K562 (cell line): ENCODE results near the gene DMD. TPM values are rescaled to one million over a fixed set of nuclear protein-coding genes. Genes with fewer than 3 reads are reported as not detected.
A peak's percentile ranks its signal among the peaks of the same experiment; 100 is the strongest.

Experiments
- ATAC-seq: fragments of 200-7000 bp; cut with Tn5 transposase; 3 replicates; pipeline ENCODE4 v1.9.1; 2020; ENCODE audit warnings: moderate library complexity
- BruUV-seq: library from RNA; stranded (reverse); fragments of 400-500 nt; replicated peaks from 2 replicates; lab custom pipeline; 2021; lab: Mats Ljungman, UMichigan
- CTCF ChIA-PET: fragments of 300-600 bp; formaldehyde crosslinking; extraction: SDS; loops from one replicate; lab custom pipeline; 2021; ENCODE audit warnings: low intra/inter-chr PET ratio; lab: Yijun Ruan, JAX
- POLR2A ChIA-PET: fragments of 300-600, 350-650 bp; sonication (Branson Sonifier 250); formaldehyde crosslinking; extraction: SDS; loops from one replicate; lab custom pipeline; 2021; ENCODE audit warnings: antibody characterized with exemption, inconsistent platforms; lab: Yijun Ruan, JAX
- DNase-seq, 4 experiments: peaks; one replicate each; pipeline versions ENCODE4 v3.0.0 to v3.0.0-alpha.2; 2011 to 2018; ENCODE audit warnings: low spot score in 3 of 4, mixed read lengths in 3 of 4; ENCODE audit errors: extremely low read depth in 1 of 4
- FAIRE-seq: peaks from 2 replicates; lab custom pipeline; 2011; peaks lifted over from hg19 to GRCh38; lab: Jason Lieb, UNC
- H2AFZ ChIP-seq: 2 replicates; pipeline ENCODE4 v1.6.0; 2011; ENCODE audit warnings: low read depth, low read length, control low read depth, inconsistent platforms
- H3K27ac ChIP-seq: fragments of 200-600 bp; 3 replicates; pipeline ENCODE4 v1.8.0; 2011; ENCODE audit warnings: low read depth, mild to moderate bottlenecking, control low read depth, inconsistent platforms, low read length, moderate library complexity, mixed read lengths; ENCODE audit errors: extremely low read depth
- H3K27me3 ChIP-seq, 2 experiments: fragments of 300-600 bp in 1 of 2; 2 replicates in 1 of 2; 3 replicates in 1 of 2; pipeline versions ENCODE4 v1.6.0 to v1.8.0; 2011; ENCODE audit warnings: inconsistent platforms in 2 of 2, low read length in 2 of 2, mild to moderate bottlenecking in 1 of 2, mixed read lengths in 1 of 2, moderate library complexity in 1 of 2; ENCODE audit not compliant: control insufficient read depth in 2 of 2, insufficient read depth in 2 of 2
- H3K36me3 ChIP-seq: fragments of 300-600 bp; 3 replicates; pipeline ENCODE4 v1.8.0; 2011; ENCODE audit warnings: mild to moderate bottlenecking, low read length, inconsistent platforms; ENCODE audit not compliant: control insufficient read depth, insufficient read depth
- H3K4me1 ChIP-seq, 2 experiments: fragments of 200-600 bp in 1 of 2; replicated peaks in 1 of 2; 2 replicates in 1 of 2; 3 replicates in 1 of 2; pipeline versions ENCODE4 v1.5.1 to v1.8.0; 2011; ENCODE audit warnings: inconsistent platforms in 2 of 2, low read length in 2 of 2, mild to moderate bottlenecking in 1 of 2, mixed read lengths in 1 of 2, moderate library complexity in 1 of 2; ENCODE audit not compliant: control insufficient read depth in 2 of 2, insufficient read depth in 2 of 2
- H3K4me2 ChIP-seq: 2 replicates; pipeline ENCODE4 v1.6.1; 2011; ENCODE audit warnings: low read length, control low read depth, inconsistent platforms, mixed read lengths; ENCODE audit not compliant: insufficient read depth
- H3K4me3 ChIP-seq: fragments of 200-600 bp; sonication (generic), shearing (Covaris generic); 2 replicates; pipeline ENCODE4 v1.5.1; 2016; ENCODE audit warnings: control low read depth, inconsistent platforms
- H3K79me2 ChIP-seq: fragments of 200-600 bp; 3 replicates; pipeline ENCODE4 v1.8.0; 2011; ENCODE audit warnings: low read length, inconsistent platforms; ENCODE audit not compliant: control insufficient read depth, insufficient read depth
- H3K9ac ChIP-seq, 2 experiments: 2 replicates each; pipeline versions ENCODE4 v1.6.0 to v1.6.1; 2011; ENCODE audit warnings: low read depth in 2 of 2, low read length in 2 of 2, control low read depth in 1 of 2, inconsistent platforms in 1 of 2, mild to moderate bottlenecking in 1 of 2, mixed read lengths in 1 of 2; ENCODE audit not compliant: insufficient read depth in 1 of 2
- H3K9me1 ChIP-seq: one replicate; pipeline ENCODE4 v1.6.0; 2011; ENCODE audit warnings: inconsistent platforms, mild to moderate bottlenecking, low read length, moderate library complexity; ENCODE audit not compliant: control insufficient read depth, insufficient read depth
- H3K9me3 ChIP-seq: replicated peaks from 2 replicates; pipeline ENCODE4 v1.5.1; 2011; ENCODE audit warnings: low read depth, low read length, inconsistent platforms; ENCODE audit not compliant: control insufficient read depth, insufficient read depth
- H4K20me1 ChIP-seq: replicated peaks from 2 replicates; pipeline ENCODE4 v1.6.1; 2011; ENCODE audit warnings: low read length, inconsistent platforms, mixed read lengths; ENCODE audit not compliant: control insufficient read depth, insufficient read depth
- MED1 ChIP-seq: sonication (generic); formaldehyde crosslinking; IDR thresholded peaks from 2 replicates; pipeline ENCODE4 v1.8.1; 2023; ENCODE audit warnings: missing genetic modification reagents, borderline replicate concordance
- RAD21 ChIP-seq, 2 experiments: fragments of 250-450 bp in 1 of 2; fragments of 450-650 bp in 1 of 2; sonication (Bioruptor Pico) in 1 of 2; formaldehyde crosslinking in 1 of 2; IDR thresholded peaks in 1 of 2; conservative IDR thresholded peaks in 1 of 2; 2 replicates each; pipeline versions ENCODE4 v1.4.0 to v1.8.0; 2020 to 2022; ENCODE audit warnings: mild to moderate bottlenecking in 2 of 2, moderate library complexity in 1 of 2
- RB1 ChIP-seq: fragments of 450-650 bp; IDR thresholded peaks from 2 replicates; pipeline ENCODE4 v1.6.1; 2017; ENCODE audit warnings: low read depth, mild to moderate bottlenecking
- SMC3 ChIP-seq: conservative IDR thresholded peaks from 2 replicates; pipeline ENCODE4 v1.6.1; 2011; ENCODE audit warnings: low read depth, low read length, improper control_type of control experiment; ENCODE audit not compliant: insufficient read depth
- ZNF561 ChIP-seq: fragments of 450-650 bp; formaldehyde crosslinking; conservative IDR thresholded peaks from 2 replicates; pipeline ENCODE4 v1.4.0; 2020; ENCODE audit warnings: mild to moderate bottlenecking, moderate library complexity
- WGBS: fragments of 100-300 bp; shearing (Covaris generic); methylation state at CpG from one replicate; pipeline ENCODE4 v1.1.6; 2016; ENCODE audit warnings: low coverage, mixed read lengths; ENCODE audit not compliant: insufficient coverage; ENCODE audit errors: missing lambda C conversion rate; 5-methylcytosine and 5-hydroxymethylcytosine counted together
- in situ Hi-C: fragments of 300-500 bp; cut with MboI; formaldehyde crosslinking; loops from 4 replicates; pipeline ENCODE4 v1.15.0; 2018; ENCODE audit warnings: inconsistent platforms, mixed read lengths
- intact Hi-C: fragments of 100-400 bp; cut with micrococcal nuclease; formaldehyde crosslinking; loops from 2 replicates; pipeline ENCODE4 v1.14.2; 2022
- polyA plus RNA-seq, 8 experiments: library from polyadenylated mRNA; depleted of rRNA in 4 of 8; stranded (reverse) in 5 of 8; unstranded in 3 of 8; fragments of >200 nt; fragmentation: Nextera tagmentation in 2 of 8; fragmentation: Illumina TruSeq in 1 of 8; extraction: Ambion mirVana in 2 of 8; extraction: Trizol in 1 of 8; gene quantifications; 2 replicates each; pipeline versions ENCODE4 v1.2.1 to v1.2.3, GENCODE V29; 2011 to 2014; ENCODE audit warnings: inconsistent platforms in 1 of 8, missing spikeins in 1 of 8
- total RNA-seq, 7 experiments: library from RNA; depleted of rRNA in 6 of 7; stranded (reverse); fragments of >200 nt in 6 of 7; fragmentation: Illumina TruSeq in 2 of 7; extraction: Trizol in 2 of 7; gene quantifications; 2 replicates each; pipeline versions ENCODE4 v1.2.1 to v1.2.3, GENCODE V29; 2011 to 2021; ENCODE audit warnings: low replicate concordance in 1 of 7
- TF ChIP-seq, protein P1 (sequence below), 3 experiments: IDR thresholded peaks in 2 of 3; conservative IDR thresholded peaks in 1 of 3; 2 replicates each; pipeline ENCODE4 v1.5.1; 2011 to 2012; ENCODE audit warnings: low read length in 3 of 3, mild to moderate bottlenecking in 3 of 3, control low read depth in 2 of 3, improper control_type of control experiment in 1 of 3, inconsistent platforms in 1 of 3, low read depth in 1 of 3, mixed read lengths in 1 of 3, moderate library complexity in 1 of 3; ENCODE audit not compliant: insufficient read depth in 2 of 3
- TF ChIP-seq, protein P2 (sequence below): fragments of 250-450 bp; sonication (Bioruptor Pico); IDR thresholded peaks from 2 replicates; pipeline ENCODE4 v1.8.0; 2022; ENCODE audit warnings: moderate library complexity, mild to moderate bottlenecking, inconsistent platforms

The DMD gene
- total and polyA plus RNA-seq, 9 of the 15 experiments (the other 6 are each of a cell fraction or from before 2014, with no cell fraction given), result 3.8 to 20.4 (median 11.4) TPM

DNA sequence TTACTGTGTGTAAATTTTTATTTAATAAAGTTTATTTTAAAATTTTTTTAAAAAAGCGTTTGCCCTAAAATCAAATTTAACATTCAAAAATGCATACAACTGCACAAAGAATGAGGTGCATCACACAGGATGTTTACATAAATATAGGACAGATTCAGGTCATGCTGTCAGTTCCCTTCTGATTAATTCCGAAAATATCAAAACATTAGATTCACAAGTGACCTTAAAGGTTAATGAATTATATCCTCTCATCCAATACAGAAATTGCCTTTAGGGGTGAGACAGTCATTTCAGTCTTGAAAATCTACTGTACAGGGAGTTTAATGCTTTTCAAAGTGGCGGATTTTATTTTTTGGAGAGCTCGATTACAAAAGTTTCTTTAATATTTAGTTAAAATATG lies 1930.8 kb downstream of the DMD start:
- Histone ChIP-seq H3K9me1 (no peaks in the 10 kb centered on the region), H4K20me1 (no peaks in the 10 kb centered on the region), H3K4me2 (no peak overlapping the region), H3K27me3 (no peaks in the 10 kb centered on the region), H3K9ac (no peak overlapping the region), H3K79me2 (no peaks in the 10 kb centered on the region), H3K4me3 (no peak overlapping the region), H2AFZ (no peak overlapping the region), H3K4me1 (no peaks in the 10 kb centered on the region), H3K36me3 (no peaks in the 10 kb centered on the region), H3K9me3 (no peaks in the 10 kb centered on the region), H3K27ac (no peak overlapping the region)
- ATAC-seq (no peak), DNase-seq (no peak), FAIRE-seq (no peak)
- ChIA-PET CTCF (interaction anchor here (1.1 kb wide), 1 partner anchor 835 kb away, joined by 3 read pairs; no protein-coding TSS in a partner anchor), POLR2A (no interaction called here)
- in situ Hi-C loops (no loop called here), intact Hi-C loops (no loop called here)
- WGBS, result 49% methylated on average over 4 of the region's 4 CpGs
- BruUV-seq, result no TSS peak
- TF ChIP-seq MED1 (CRISPR knock-in tag) (no peak), RB1 (no peak)

DNA sequence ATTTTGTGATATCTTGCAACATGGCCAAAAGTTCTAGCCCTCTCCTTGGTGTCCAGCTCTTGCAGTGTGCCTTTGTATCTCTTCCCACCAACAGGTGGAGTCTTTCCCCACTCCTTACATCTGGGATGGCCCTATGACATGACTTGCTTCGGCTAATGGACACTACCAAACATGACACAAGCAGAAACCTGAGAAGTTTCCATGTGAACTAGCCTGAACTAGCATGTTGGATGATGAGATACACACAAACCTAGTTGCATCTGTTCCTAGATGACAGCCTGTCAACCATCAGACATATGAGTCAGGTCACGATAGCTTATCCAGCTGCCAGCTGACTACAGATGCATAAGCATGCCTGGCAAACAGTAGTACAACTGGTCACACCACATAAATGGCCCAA lies 1932.0 kb downstream of the DMD start:
- POLR2A ChIA-PET, result interaction anchor here (0.6 kb wide), 1 partner anchor 15 kb away, joined by 3 read pairs; no protein-coding TSS in a partner anchor
- TF ChIP-seq, protein P1, sequence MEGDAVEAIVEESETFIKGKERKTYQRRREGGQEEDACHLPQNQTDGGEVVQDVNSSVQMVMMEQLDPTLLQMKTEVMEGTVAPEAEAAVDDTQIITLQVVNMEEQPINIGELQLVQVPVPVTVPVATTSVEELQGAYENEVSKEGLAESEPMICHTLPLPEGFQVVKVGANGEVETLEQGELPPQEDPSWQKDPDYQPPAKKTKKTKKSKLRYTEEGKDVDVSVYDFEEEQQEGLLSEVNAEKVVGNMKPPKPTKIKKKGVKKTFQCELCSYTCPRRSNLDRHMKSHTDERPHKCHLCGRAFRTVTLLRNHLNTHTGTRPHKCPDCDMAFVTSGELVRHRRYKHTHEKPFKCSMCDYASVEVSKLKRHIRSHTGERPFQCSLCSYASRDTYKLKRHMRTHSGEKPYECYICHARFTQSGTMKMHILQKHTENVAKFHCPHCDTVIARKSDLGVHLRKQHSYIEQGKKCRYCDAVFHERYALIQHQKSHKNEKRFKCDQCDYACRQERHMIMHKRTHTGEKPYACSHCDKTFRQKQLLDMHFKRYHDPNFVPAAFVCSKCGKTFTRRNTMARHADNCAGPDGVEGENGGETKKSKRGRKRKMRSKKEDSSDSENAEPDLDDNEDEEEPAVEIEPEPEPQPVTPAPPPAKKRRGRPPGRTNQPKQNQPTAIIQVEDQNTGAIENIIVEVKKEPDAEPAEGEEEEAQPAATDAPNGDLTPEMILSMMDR (IDR thresholded peaks at IDR 0.05 in 2 of 3, conservative IDR thresholded peaks at IDR 0.05 in 1 of 3; ENCODE audit: insufficient read depth in 2 of 3, low read depth in 1 of 3, low read length in 3 of 3), result peak in 2 of 3 experiments; percentile 40 to 47; a peak in 3 of 6 replicates
- TF ChIP-seq, protein P2, sequence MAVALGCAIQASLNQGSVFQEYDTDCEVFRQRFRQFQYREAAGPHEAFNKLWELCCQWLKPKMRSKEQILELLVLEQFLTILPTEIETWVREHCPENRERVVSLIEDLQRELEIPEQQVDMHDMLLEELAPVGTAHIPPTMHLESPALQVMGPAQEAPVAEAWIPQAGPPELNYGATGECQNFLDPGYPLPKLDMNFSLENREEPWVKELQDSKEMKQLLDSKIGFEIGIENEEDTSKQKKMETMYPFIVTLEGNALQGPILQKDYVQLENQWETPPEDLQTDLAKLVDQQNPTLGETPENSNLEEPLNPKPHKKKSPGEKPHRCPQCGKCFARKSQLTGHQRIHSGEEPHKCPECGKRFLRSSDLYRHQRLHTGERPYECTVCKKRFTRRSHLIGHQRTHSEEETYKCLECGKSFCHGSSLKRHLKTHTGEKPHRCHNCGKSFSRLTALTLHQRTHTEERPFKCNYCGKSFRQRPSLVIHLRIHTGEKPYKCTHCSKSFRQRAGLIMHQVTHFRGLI (CRISPR knock-in tag), result no peak
- TF ChIP-seq ZNF561, result no peak
- TF ChIP-seq RAD21 (CRISPR knock-in tag; conservative IDR thresholded peaks at IDR 0.05 in 1 of 2, IDR thresholded peaks at IDR 0.05 in 1 of 2), result peak; percentile 41 to 67
- 0 out of 2 replicates have a peak, but pooled peaks have one; percentile 15 for TF ChIP-seq SMC3

More for the DNA sequence above, 1932.0 kb downstream of the DMD start:
- FAIRE-seq, result no peak
- Histone ChIP-seq H4K20me1 (no peaks in the 10 kb centered on the region), H3K36me3 (no peaks in the 10 kb centered on the region), H3K9me3 (no peaks in the 10 kb centered on the region), H3K4me1 (no peaks in the 10 kb centered on the region), H3K27me3 (no peaks in the 10 kb centered on the region), H2AFZ (no peak overlapping the region), H3K9me1 (no peaks in the 10 kb centered on the region), H3K9ac (no peak overlapping the region), H3K4me3 (no peak overlapping the region), H3K4me2 (no peak overlapping the region), H3K27ac (no peak overlapping the region), H3K79me2 (no peaks in the 10 kb centered on the region)
- peak in 3 of 4 experiments; percentile 10 to 37 (median 27) for DNase-seq
- peak; percentile 85 for ATAC-seq
- CTCF ChIA-PET, result interaction anchor here (0.6 to 0.9 kb wide), 2 partner anchors 13 to 379 kb away, joined by 3 to 4 read pairs; no protein-coding TSS in a partner anchor
- intact Hi-C loops (loop anchor here (1.0 to 2.0 kb wide), 2 partner anchors 145 to 379 kb away; no protein-coding TSS in a partner anchor), in situ Hi-C loops (no loop called here)
- 100% methylated on average over 1 of the region's 2 CpGs for WGBS
- BruUV-seq, result no TSS peak
